Mammary epithelial cell (primary cell): ENCODE results near the gene FAM53B.

Experiments used
- EZH2 ChIP-seq: IDR thresholded peaks from 2 replicates; pipeline ENCODE4 v1.6.1; 2012; ENCODE audit warnings: low read length, inconsistent platforms, borderline replicate concordance
- TF ChIP-seq, protein P1 (sequence below), 2 donors: IDR thresholded peaks in 1 of 2; conservative IDR thresholded peaks in 1 of 2; 2 replicates each; pipeline ENCODE4 v1.5.1; 2011 to 2012; ENCODE audit warnings: inconsistent platforms in 2 of 2, low read length in 2 of 2, mild to moderate bottlenecking in 2 of 2, control low read depth in 1 of 2, low read depth in 1 of 2; ENCODE audit not compliant: insufficient read depth in 1 of 2; ENCODE audit errors: extremely low read depth in 1 of 2

DNA sequence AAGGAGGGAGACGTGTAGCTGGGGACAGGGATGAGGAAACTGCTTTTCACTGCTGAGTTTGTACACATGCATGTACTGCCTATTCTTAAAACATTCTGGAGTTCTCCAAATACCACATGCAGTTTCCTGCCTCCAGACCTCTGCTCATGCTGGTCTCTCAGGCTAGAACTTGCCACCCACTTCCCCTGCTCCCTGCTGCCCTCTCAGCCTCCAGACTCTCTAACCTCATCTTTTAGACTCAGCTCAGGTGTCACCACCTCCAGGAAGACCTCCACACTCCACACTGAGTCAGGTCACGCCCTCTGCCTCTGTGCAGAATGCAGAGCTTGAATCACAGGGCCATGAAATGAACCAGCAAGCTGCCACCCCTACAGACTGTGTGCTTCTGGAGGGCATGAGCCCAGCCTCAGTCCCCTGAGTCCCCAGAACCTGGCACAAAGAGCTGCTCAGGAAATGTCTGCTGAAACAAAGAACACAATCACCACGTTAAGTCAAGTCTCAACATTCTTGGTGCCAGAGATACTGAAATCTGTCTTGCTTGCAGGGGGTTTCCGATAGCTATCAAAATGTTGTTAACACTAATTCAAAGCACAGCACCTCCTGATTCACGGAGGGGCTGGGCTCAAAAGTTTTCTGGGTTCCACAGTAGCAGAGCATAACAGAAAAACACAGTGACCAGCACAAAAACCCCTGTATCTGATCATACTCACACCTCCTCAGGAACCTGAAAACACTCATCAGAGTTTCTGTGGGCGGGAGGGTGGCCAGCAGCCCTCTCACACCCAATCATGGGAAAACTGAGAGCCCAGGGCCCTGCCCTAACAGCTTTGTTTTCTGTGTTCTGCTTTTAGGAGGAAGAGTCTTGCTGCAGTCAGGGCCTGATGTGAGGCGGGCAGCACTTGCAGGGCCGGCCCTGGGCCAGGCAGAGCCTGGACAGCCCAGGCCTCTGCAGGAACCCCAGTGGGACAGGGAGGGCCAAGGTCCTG, 21.1 kb downstream of the FAM53B start:
- TF ChIP-seq, protein P1, sequence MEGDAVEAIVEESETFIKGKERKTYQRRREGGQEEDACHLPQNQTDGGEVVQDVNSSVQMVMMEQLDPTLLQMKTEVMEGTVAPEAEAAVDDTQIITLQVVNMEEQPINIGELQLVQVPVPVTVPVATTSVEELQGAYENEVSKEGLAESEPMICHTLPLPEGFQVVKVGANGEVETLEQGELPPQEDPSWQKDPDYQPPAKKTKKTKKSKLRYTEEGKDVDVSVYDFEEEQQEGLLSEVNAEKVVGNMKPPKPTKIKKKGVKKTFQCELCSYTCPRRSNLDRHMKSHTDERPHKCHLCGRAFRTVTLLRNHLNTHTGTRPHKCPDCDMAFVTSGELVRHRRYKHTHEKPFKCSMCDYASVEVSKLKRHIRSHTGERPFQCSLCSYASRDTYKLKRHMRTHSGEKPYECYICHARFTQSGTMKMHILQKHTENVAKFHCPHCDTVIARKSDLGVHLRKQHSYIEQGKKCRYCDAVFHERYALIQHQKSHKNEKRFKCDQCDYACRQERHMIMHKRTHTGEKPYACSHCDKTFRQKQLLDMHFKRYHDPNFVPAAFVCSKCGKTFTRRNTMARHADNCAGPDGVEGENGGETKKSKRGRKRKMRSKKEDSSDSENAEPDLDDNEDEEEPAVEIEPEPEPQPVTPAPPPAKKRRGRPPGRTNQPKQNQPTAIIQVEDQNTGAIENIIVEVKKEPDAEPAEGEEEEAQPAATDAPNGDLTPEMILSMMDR (conservative IDR thresholded peaks at IDR 0.05 in 1 of 2, IDR thresholded peaks at IDR 0.05 in 1 of 2; ENCODE audit: extremely low read depth in 1 of 2, insufficient read depth in 1 of 2, low read depth in 1 of 2, low read length in 2 of 2) = no peak
- TF ChIP-seq EZH2 = no peak
